Kidney (tissue), 14 donors: ENCODE measurements around the gene GALNT11. TPM values are rescaled to one million over a fixed set of nuclear protein-coding genes. Genes with fewer than 3 reads are reported as not detected.

Experiments
- DNase-seq, 5 donors: peaks; one replicate each; pipeline ENCODE4 v3.0.0-alpha.2; 2013 to 2020
- FAIRE-seq: peaks from 2 replicates; lab custom pipeline; 2012; peaks lifted over from hg19 to GRCh38; lab: Jason Lieb, UNC
- H3K27ac ChIP-seq, 2 donors: one replicate each; pipeline ENCODE4 v1.7.0; 2013; ENCODE audit warnings: low read depth in 2 of 2, low read length in 2 of 2, inconsistent platforms in 1 of 2
- H3K27me3 ChIP-seq: one replicate; pipeline ENCODE4 v1.7.1; 2013; ENCODE audit warnings: low read length, inconsistent platforms; ENCODE audit not compliant: control insufficient read depth, insufficient read depth
- H3K36me3 ChIP-seq, 3 donors: one replicate each; pipeline versions ENCODE4 v1.7.0 to v1.7.1; 2013; ENCODE audit warnings: low read length in 3 of 3, control low read depth in 1 of 3, inconsistent platforms in 1 of 3; ENCODE audit not compliant: insufficient read depth in 3 of 3, control insufficient read depth in 2 of 3
- H3K4me1 ChIP-seq, 3 donors: one replicate each; pipeline versions ENCODE4 v1.7.0 to v1.7.1; 2013; ENCODE audit warnings: low read length in 3 of 3, inconsistent platforms in 1 of 3, low read depth in 1 of 3; ENCODE audit not compliant: control insufficient read depth in 2 of 3, insufficient read depth in 2 of 3
- H3K4me3 ChIP-seq, 3 donors: one replicate each; pipeline versions ENCODE4 v1.7.0 to v1.8.1; 2013; ENCODE audit warnings: low read length in 3 of 3, control low read depth in 1 of 3, inconsistent platforms in 1 of 3
- H3K9ac ChIP-seq, 3 donors: one replicate each; pipeline versions ENCODE4 v1.7.0 to v1.7.1; 2013; ENCODE audit warnings: low read length in 3 of 3, control low read depth in 1 of 3, inconsistent platforms in 1 of 3
- H3K9me3 ChIP-seq, 3 donors: one replicate each; pipeline versions ENCODE4 v1.7.0 to v1.7.1; 2013; ENCODE audit warnings: low read length in 3 of 3, control low read depth in 1 of 3, inconsistent platforms in 1 of 3; ENCODE audit not compliant: control insufficient read depth in 2 of 3, insufficient read depth in 1 of 3
- CTCF ChIP-seq: IDR thresholded peaks from 3 replicates; pipeline ENCODE4 v1.5.1; 2012; ENCODE audit warnings: mild to moderate bottlenecking, moderate library complexity, borderline replicate concordance; ENCODE audit not compliant: insufficient read depth; ENCODE audit errors: extremely low read depth
- intact Hi-C: fragments of 100-400 bp; cut with DNase I; formaldehyde crosslinking; loops from one replicate; pipeline ENCODE4 v1.11.1; 2022
- polyA plus RNA-seq: library from polyadenylated mRNA; stranded (reverse); fragments of 350-450 nt; fragmentation: Illumina TruSeq; extraction: RNeasy Lipid Tissue Mini Kit (QIAGEN cat#74804); gene quantifications from one replicate; pipeline ENCODE4 v1.2.3, GENCODE V29; 2014; ENCODE audit warnings: low read depth, low replicate concordance; ENCODE audit not compliant: insufficient read depth
- total RNA-seq: library from RNA; stranded (reverse); fragmentation: NEBNext Ultra II Directional; extraction: Animal tissue kit (Norgen Biotek cat#: 25700); gene quantifications from one replicate; pipeline ENCODE4 v1.2.1, GENCODE V29; 2021
- donor health status: control.
- donor health status: control.
- donor health status: control.
- donor health status: control.
- donor health status: control.
- donor health status: DM: yes; HTN: yes; CAD: no.
- donor health status: Normal renal cell carcinoma (clear cell type).

GALNT11 gene
- total and polyA plus RNA-seq, 2 donors from 2014 or later, result 86.3 to 116 TPM

- H3K4me3 ChIP-seq, result no peak overlapping the region
- no peak overlapping the region for H3K9ac ChIP-seq
- peaks cover 0 to 10% (median 0%) of the 10 kb centered on the region in 3 donors for H3K9me3 ChIP-seq
- FAIRE-seq (no peak), DNase-seq (peak in 1 of 5 donors; percentile 44)
- intact Hi-C loops, result no loop called here
- H3K36me3 ChIP-seq, result no peaks in the 10 kb centered on the region
- peaks cover 0 to 13% (median 2%) of the 10 kb centered on the region in 3 donors for H3K4me1 ChIP-seq
- no peak overlapping the region for H3K27ac ChIP-seq
- no peak for TF ChIP-seq CTCF
- no peaks in the 10 kb centered on the region for H3K27me3 ChIP-seq
These were observed 61.0 kb downstream of the GALNT11 start for GRCh38 chr7:152086513-152086912.

DNA sequence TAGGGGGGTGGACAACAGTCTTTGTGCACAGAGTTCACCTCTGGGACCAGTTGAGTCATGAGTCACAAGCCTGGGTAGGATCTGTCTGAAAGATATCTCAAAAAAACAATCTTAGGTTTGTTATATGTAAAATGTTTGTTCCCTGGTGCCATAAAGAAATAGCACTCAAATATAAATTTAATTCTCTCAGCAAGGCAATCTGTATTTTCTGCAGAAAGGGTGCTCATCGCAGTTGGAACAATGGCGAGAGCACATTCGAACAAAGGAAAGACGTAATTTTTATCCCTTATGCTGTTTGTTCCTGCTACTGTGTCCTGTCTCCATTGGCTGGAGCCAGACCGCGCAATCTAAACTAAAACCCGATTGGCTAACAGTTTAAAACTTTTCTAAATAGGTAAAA is 63.7 kb downstream of the GALNT11 start:
- DNase-seq (no peak), FAIRE-seq (no peak)
- Histone ChIP-seq H3K4me1 (peaks cover 0 to 25% (median 2%) of the 10 kb centered on the region in 3 donors), H3K9me3 (peaks cover 0 to 10% (median 0%) of the 10 kb centered on the region in 3 donors), H3K27ac (no peak overlapping the region), H3K36me3 (no peaks in the 10 kb centered on the region), H3K4me3 (peak overlapping the region in 1 of 3 donors; percentile 19), H3K27me3 (no peaks in the 10 kb centered on the region), H3K9ac (no peak overlapping the region)
- intact Hi-C loops, result no loop called here
- TF ChIP-seq CTCF, result no peak

GRCh38 chr7:152090747-152091146 is 65.3 kb downstream of the GALNT11 start:
- intact Hi-C loops, result no loop called here
- no peak overlapping the region for H3K9ac ChIP-seq
- no peak for TF ChIP-seq CTCF
- H3K4me3 ChIP-seq, result no peak overlapping the region
- DNase-seq (no peak), FAIRE-seq (no peak)
- H3K27me3 ChIP-seq, result no peaks in the 10 kb centered on the region
- H3K36me3 ChIP-seq, result no peaks in the 10 kb centered on the region
- H3K27ac ChIP-seq, result no peak overlapping the region
- H3K4me1 ChIP-seq, result peaks cover 0 to 25% (median 2%) of the 10 kb centered on the region in 3 donors
- peaks cover 0 to 10% (median 0%) of the 10 kb centered on the region in 3 donors for H3K9me3 ChIP-seq

GRCh38 chr7:152093717-152094116 is 68.2 kb downstream of the GALNT11 start:
- FAIRE-seq (no peak), DNase-seq (no peak)
- TF ChIP-seq CTCF, result no peak
- intact Hi-C loops, result no loop called here
- peak overlapping the region; percentile 44 to 75 for H3K27ac ChIP-seq
- peak overlapping the region in 2 of 3 donors; percentile 64 to 73 for H3K4me3 ChIP-seq
- H3K36me3 ChIP-seq, result no peaks in the 10 kb centered on the region
- no peaks in the 10 kb centered on the region for H3K27me3 ChIP-seq
- H3K9me3 ChIP-seq, result peaks cover 0 to 7% (median 0%) of the 10 kb centered on the region in 3 donors
- peak overlapping the region in 1 of 3 donors; percentile 51 for H3K9ac ChIP-seq
- H3K4me1 ChIP-seq, result peaks cover 0 to 16% (median 0%) of the 10 kb centered on the region in 3 donors
